ENCODE data around the gene UBB. TPM values are rescaled to one million over a fixed set of nuclear protein-coding genes. Genes with fewer than 3 reads are reported as not detected.

Gene UBB
- total and polyA plus RNA-seq, 2 donors from 2014 or later = 1,214 to 2,605 TPM

DNA sequence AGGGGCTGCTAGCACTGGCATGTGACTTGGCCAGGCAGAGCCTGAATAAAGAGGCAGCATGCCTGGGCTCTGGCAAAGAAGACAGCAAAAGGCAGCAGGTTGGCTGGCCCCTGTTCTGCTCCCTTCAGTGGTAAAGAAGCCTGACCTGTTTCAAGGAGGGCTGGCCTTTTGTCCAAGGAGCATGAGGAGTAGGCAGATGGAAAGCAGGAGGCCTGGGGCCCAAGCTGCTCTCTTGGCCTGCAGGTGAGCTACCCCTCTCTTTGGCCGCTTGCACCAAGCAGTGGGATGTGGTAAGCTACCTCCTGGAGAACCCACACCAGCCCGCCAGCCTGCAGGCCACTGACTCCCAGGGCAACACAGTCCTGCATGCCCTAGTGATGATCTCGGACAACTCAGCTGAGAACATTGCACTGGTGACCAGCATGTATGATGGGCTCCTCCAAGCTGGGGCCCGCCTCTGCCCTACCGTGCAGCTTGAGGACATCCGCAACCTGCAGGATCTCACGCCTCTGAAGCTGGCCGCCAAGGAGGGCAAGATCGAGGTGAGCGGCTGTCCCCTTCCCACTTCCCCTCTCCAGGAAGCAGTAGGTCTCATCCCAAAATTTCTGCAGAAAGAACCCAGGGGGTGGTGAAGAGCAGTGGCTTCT is 42.5 kb downstream of the UBB start:
- TF ChIP-seq, protein P1, sequence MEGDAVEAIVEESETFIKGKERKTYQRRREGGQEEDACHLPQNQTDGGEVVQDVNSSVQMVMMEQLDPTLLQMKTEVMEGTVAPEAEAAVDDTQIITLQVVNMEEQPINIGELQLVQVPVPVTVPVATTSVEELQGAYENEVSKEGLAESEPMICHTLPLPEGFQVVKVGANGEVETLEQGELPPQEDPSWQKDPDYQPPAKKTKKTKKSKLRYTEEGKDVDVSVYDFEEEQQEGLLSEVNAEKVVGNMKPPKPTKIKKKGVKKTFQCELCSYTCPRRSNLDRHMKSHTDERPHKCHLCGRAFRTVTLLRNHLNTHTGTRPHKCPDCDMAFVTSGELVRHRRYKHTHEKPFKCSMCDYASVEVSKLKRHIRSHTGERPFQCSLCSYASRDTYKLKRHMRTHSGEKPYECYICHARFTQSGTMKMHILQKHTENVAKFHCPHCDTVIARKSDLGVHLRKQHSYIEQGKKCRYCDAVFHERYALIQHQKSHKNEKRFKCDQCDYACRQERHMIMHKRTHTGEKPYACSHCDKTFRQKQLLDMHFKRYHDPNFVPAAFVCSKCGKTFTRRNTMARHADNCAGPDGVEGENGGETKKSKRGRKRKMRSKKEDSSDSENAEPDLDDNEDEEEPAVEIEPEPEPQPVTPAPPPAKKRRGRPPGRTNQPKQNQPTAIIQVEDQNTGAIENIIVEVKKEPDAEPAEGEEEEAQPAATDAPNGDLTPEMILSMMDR (IDR thresholded peaks at IDR 0.05; ENCODE audit: borderline replicate concordance, extremely low read depth, insufficient read depth) = no peak
- intact Hi-C loops (cut with DNase I) = no loop called here
- Histone ChIP-seq H3K27me3 (ENCODE audit: control insufficient read depth, insufficient read depth, low read length) (no peaks in the 10 kb centered on the region), H3K27ac (ENCODE audit: low read depth in 2 of 2, low read length in 2 of 2) (no peak overlapping the region), H3K9ac (ENCODE audit: low read length in 3 of 3) (no peak overlapping the region), H3K9me3 (ENCODE audit: control insufficient read depth in 2 of 3, insufficient read depth in 1 of 3, low read length in 3 of 3) (no peaks in the 10 kb centered on the region), H3K36me3 (ENCODE audit: control insufficient read depth in 2 of 3, insufficient read depth in 3 of 3, low read length in 3 of 3) (no peaks in the 10 kb centered on the region), H3K4me3 (ENCODE audit: low read length in 3 of 3) (no peak overlapping the region), H3K4me1 (ENCODE audit: control insufficient read depth in 2 of 3, insufficient read depth in 2 of 3, low read depth in 1 of 3, low read length in 3 of 3) (peaks cover 0 to 2% (median 0%) of the 10 kb centered on the region in 3 donors)
- no peak for DNase-seq
- FAIRE-seq = no peak

DNA sequence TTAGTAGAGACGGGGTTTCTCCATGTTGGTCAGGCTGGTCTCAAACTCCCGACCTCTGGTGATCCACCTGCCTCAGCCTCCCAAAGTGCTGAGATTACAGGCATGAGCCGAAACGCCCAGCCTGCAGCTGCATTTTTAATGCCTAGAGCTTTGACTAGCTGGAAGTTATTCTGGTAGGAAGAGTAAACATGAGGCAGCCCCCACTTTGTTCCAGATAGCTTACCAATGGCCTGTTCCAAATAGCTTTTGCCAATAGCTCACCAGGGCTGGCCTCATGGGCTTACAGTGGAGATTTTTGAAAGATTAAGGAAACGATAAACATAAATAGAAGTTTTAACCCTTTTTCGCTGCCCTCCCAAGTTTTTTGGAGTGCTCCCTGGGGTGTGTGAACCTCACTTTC is 44.3 kb downstream of the UBB start:
- H3K27ac ChIP-seq (ENCODE audit: low read depth in 2 of 2, low read length in 2 of 2) = no peak overlapping the region
- no peak for FAIRE-seq
- H3K27me3 ChIP-seq (ENCODE audit: control insufficient read depth, insufficient read depth, low read length) = no peaks in the 10 kb centered on the region
- H3K4me1 ChIP-seq (ENCODE audit: control insufficient read depth in 2 of 3, insufficient read depth in 2 of 3, low read depth in 1 of 3, low read length in 3 of 3) = no peaks in the 10 kb centered on the region
- H3K36me3 ChIP-seq (ENCODE audit: control insufficient read depth in 2 of 3, insufficient read depth in 3 of 3, low read length in 3 of 3) = no peaks in the 10 kb centered on the region
- no peaks in the 10 kb centered on the region for H3K9me3 ChIP-seq (ENCODE audit: control insufficient read depth in 2 of 3, insufficient read depth in 1 of 3, low read length in 3 of 3)
- TF ChIP-seq, protein P1 (IDR thresholded peaks at IDR 0.05; ENCODE audit: borderline replicate concordance, extremely low read depth, insufficient read depth) = no peak
- no peak for DNase-seq
- H3K9ac ChIP-seq (ENCODE audit: low read length in 3 of 3) = no peak overlapping the region
- H3K4me3 ChIP-seq (ENCODE audit: low read length in 3 of 3) = no peak overlapping the region
- intact Hi-C loops (cut with DNase I) = no loop called here

DNA sequence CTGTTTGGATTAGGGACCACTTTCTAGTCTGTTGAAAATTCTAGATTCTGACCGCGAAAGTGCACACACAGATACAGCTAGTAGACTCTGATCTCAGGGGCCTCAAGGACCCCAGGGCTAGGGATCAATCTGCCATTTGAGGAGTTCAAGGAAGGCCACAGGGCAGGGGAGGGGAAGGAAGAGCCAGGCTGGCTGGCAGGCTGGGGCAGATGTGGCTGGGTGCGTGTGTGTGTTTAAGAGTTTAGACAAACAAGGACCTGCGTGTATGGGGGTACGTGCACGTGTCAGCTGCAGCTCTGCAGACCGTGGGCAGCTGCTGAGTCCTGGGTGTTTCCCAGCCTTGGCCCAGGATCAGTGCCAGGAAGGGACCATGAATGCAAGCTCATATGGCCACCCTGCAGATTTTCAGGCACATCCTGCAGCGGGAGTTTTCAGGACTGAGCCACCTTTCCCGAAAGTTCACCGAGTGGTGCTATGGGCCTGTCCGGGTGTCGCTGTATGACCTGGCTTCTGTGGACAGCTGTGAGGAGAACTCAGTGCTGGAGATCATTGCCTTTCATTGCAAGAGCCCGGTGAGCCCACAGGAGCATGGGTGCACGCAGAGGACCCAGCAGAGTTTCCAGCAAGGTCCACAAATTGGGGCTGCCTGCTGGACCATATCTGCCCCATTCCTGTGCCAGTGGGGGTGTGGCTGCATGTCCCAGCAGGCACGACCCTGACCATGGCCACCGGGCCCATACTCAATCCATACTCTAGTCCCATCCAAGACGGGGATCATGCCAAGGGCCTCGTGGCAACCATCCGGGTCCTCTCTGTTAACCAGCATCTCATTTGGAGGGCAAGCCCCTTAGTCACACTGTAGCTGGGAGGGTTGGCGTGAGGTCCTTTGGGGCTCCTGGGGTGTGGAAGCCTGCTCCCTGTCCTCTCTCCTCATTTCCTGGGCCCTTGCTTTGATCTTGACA is 45.1 kb downstream of the UBB start:
- FAIRE-seq = no peak
- H3K9me3 ChIP-seq (ENCODE audit: control insufficient read depth in 2 of 3, insufficient read depth in 1 of 3, low read length in 3 of 3) = no peaks in the 10 kb centered on the region
- no peak for DNase-seq
- H3K4me1 ChIP-seq (ENCODE audit: control insufficient read depth in 2 of 3, insufficient read depth in 2 of 3, low read depth in 1 of 3, low read length in 3 of 3) = no peaks in the 10 kb centered on the region
- H3K4me3 ChIP-seq (ENCODE audit: low read length in 3 of 3) = no peak overlapping the region
- no peaks in the 10 kb centered on the region for H3K36me3 ChIP-seq (ENCODE audit: control insufficient read depth in 2 of 3, insufficient read depth in 3 of 3, low read length in 3 of 3)
- intact Hi-C loops (cut with DNase I) = no loop called here
- H3K27me3 ChIP-seq (ENCODE audit: control insufficient read depth, insufficient read depth, low read length) = no peaks in the 10 kb centered on the region
- H3K9ac ChIP-seq (ENCODE audit: low read length in 3 of 3) = no peak overlapping the region
- no peak overlapping the region for H3K27ac ChIP-seq (ENCODE audit: low read depth in 2 of 2, low read length in 2 of 2)
- TF ChIP-seq, protein P1 (IDR thresholded peaks at IDR 0.05; ENCODE audit: borderline replicate concordance, extremely low read depth, insufficient read depth) = no peak
